Kidney tubule cell (primary cell): ENCODE measurements around the gene EMSY.
"Not testable (repeated sequence)": the region's sequence is repeated elsewhere in the genome, so short reads cannot be mapped to it uniquely, and the experiment has no call there.

Source experiments
- DNase-seq: peaks from one replicate; pipeline ENCODE4 v3.0.0-alpha.2; 2018; ENCODE audit warnings: low spot score

Gene EMSY

DNA sequence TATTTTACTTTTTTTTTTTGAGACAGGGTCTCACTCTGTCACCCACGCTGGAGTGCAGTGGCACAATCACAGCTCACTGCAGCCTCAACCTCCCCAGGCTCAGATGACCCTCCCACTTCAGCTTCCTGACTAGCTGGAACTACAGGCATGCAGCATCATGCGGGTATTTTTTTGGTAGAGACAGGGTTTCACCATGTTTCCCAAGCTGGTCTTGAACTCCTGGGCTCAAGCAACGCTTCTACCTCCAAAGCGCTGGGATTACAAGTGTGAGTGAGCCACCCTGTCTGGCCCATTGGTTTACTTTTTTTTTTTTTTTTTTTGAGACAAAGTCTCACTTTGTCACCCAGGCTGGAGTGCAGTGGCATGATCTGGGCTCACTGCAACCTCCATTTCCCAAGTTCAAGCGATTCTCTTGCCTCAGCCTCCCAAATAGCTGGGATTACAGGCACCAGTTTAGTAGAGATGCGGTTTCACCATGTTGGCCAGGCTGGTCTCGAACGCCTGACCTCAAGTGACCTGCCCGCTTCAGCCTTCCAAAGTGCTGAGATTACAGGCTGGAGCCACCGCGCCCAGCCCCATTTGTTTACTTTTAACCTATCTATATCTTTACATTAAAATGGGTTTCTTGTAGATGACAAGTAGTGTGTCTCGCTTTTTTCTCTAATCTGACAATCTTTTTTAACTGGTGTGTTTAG is 127.5 kb downstream of the EMSY start:
- DNase-seq, result not testable (repeated sequence)

DNA sequence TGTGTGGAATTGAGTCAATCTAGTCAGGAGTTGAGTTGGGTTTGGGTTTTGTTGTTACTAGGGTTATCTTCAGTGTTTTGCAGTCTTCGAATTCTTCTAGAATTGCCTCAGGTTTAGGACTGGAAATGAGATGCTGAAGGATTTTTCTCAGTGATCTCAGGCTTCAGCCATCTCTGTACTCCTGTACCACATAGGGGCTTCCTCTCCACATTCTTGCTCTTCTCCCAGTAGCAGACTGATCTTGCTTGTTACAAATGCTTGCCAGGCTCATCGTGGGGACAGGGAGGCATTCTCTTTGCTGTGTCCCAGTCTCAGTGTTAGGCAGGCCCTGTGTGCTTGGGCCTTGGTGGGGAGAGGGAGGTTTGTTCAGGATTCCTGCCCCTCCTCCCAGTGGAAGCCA is 129.6 kb downstream of the EMSY start:
- peak; percentile 69 for DNase-seq

DNA sequence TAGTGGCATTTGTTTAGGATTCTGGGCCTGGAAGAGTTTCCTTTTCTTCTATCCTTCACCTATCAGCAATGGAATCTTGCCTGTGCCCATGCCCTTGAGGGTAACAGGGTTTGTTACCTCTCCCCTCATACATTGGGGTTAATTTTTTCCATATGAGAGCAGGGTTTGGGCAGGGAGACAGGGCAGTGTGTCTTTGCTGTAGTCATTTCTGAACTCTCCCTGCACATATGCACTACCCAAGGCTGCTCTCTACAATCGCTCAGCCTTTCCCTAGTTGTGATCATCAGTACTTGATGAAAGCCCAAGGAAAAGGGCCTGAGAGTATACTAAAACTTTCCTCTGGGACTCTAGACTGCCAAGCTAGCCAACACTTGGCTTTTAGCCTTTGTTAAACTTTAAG is 130.1 kb downstream of the EMSY start:
- no peak for DNase-seq

DNA sequence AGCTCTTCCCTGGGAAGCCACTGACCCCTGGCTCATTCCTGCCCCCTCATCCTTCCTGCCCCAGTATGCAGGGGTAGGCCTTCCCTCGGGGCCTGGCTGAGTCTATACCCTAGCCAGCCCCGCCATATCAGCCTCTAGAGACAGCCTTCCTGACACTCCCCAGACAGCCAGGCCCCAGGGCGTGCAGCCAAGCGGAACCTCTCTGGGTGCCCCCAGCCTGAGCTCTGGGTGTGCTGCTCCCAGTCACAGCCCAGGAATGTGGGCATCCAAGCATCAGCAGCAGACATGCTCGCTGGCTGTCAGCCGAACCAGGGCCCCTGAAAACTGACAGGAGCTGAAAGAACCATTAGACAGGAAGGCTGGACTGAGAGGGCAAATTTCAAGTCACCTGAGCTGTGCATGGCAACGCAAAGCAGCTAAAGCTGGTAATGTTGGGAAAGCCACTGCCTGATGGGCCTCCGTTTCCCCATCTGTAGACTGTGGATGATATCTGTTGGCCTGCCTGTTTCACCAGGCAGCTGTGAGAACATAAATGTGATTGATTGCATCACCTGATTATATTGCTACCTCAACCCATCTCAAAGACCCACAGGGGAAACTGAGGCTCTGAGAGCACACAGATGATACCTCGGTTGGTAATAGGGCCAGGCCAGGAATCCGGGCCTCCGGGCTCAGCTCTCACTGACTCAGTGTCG is 132.6 kb downstream of the EMSY start:
- peak; percentile 98 for DNase-seq

DNA sequence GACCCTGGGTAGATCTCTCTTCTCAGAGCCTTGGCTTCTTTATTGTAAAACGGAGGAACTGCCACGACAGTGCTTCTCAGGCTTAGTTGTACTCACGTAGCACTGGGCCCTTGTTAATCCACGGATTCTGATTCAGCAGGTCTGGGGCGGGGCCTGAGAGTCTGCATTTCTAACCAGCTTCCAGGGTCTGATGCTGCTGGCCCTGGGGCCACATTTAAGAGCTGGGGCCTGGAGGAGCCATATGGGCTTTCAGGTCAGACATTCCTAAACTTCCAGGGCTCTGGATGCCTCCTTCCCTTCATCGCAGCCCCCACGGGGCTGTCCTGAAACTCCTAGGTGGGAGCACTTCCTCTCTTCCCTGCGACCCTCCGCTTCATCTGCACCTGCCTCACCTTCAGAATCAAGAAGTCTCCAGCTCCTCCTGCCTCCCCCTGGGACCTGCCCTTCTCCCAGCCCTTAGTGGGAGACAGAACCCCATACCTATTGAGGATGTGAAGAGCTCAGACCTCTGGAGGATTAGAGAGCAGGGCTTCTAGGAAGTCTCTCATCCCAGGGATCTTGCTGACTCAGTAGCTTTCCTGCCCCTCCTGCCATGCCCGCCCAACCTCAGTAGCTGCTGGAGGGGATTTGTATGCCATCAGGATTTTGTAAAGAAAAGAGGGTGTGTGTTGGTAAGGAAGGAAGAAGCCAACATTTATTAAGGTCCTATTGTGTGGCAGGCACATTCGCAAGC is 133.3 kb downstream of the EMSY start:
- DNase-seq, result no peak

DNA sequence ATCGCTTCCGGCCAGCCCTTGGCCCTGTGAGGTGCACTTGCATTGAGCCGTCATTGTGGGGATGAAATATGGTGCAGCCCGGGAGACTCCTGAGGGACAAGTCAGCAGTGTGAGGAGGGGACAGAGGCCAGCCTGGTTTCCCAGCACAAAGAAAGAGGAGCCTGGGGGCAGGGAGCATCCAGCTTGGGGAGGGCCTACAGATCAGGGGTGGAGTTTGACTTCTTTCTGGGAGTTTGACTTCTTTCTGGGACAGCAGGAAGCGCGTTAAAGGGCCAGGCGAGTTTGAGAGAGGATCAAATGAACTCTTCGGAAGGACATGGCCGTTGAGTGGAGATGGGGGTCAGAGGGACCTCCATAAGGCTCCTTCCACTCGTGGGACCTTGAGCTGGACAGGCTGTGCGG is 133.8 kb downstream of the EMSY start:
- no peak for DNase-seq

DNA sequence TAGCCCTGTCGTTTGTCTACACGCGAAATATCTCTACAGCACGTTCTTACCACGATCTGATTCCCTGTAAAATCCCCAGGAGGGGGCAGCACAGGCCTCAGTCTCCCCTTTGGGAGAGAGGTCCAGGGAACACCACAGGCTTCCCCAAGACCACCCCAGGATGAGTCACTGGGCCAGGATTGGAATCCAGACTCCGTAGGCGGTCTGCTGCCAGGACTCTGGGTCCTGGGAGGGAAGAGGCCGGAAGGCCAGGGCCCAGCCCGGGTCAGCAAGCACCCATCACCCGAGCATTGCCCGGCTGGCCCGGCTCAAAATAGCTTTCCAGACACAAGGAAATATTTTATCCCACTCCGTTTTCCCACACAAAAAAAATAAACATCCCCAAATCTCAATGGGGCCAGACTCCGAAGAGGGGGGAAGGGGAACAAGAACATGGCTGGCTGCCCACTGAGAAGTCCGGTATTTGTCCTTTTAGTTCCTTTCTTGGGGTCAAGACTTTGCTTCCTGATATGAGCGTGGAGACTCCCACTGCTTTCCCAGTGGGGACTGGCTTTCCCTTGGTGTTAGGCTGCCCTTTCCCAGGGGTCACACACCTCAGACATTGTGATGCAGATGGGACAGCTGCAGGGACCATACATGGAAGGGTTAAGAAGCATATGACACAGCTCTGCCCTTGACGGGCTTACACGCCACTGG is 134.4 kb downstream of the EMSY start:
- no peak for DNase-seq

DNA sequence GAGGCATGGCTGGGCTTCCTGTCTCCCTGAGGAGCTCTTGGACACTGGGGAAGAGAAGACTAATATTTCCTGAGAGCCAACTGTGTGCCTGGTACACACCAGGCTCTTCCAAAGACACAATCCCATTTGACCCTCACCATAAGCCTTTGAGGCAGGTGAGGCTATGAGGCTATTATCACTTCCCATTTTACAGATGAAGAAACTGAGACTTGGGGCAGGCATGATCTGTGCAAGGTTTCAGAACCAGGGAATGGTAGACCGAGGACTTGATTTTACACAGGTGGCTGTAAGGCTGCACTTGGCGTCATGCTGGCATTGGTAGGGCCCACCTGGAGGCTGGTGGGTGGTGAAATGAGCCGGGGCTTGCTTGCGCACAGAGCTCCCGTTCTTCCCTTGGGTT is 134.9 kb downstream of the EMSY start:
- DNase-seq, result no peak

DNA sequence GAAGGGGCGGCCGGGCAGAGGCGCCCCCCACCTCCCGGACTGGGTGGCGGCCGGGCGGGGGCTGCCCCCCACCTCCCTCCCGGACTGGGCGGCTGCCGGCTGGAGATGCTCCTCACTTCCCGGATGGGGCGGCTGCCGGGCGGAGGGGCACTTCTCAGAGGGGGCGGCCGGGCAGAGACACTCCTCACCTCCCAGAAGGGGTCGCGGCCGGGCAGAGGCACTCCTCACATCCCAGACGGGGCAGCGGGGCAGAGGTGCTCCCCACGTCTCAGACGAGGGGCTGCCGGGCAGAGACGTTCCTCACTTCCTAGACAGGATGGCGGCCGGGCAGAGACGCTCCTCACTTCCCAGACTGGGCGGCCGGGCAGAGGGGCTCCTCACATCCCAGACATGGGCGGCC is 137.7 kb downstream of the EMSY start:
- not testable (repeated sequence) for DNase-seq

DNA sequence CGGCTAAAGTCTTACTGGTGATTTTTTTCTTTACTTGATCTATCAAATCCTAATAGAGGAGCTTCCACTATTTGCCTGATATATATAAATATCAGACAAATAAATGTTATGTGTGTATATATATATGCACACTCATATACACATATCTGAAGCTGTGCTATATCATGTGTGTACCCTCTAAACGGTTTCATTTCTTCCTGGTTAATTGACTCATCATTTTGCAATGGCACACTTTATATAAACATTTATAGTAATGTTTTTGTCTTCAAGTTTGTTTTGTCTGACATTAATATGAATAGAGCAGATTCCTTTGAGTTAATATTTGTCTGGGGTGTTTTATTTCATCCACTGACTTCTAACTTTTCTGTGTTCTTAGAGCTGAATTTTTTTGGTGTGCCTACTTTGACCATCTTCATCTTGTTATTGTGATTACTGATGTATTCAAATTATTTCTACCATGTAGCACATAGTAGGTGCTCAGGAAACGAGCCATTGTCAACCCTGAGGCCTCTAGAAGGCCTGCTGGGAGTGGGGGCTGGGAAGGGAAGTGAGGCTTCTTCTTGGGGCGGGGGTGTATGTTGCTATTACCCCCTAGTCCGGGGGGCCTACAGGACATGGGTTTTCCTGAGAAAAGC is 143.1 kb downstream of the EMSY start:
- DNase-seq, result no peak

DNA sequence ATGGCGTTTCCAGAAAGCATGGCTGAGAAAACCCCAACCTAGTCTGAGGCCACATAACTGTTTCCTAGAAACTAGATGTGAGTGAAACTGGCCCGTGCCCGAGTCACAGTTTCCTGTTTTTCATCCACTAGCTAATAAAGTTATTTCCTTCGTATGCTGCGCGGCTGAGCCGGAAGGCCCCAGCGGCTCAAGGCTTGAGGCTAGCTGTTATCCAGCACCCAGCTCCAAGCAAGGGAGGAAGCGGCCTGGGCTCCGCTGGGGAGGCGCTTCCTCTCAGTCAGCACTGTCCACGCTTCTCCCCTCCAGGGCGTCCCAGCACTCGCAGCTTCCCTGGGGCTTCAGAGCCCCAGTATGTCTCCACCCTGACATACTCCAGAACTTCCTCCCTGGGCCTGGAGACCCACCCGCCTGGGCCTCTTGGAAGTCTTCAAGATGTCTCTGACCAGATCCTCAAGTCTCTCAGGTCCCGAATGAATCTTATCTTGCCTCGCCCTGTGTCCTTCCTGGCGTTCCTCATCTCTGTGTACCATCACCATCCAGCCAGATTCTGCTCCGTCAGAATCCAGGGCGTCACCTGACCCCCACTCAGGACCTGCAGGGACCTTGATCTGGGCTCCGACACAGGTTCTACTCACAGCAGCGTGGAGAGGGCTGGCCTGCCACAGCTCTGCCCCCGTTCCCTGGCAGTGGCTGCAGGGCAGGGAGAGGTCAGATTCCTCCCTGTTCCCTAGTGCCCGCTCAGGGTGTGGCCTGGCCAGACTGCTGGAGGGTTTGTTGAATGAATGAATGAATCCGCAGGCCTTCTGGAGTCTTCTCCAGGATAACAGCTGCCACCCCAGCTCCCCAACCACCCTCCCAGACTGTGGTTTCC is 143.9 kb downstream of the EMSY start:
- DNase-seq, result no peak

DNA sequence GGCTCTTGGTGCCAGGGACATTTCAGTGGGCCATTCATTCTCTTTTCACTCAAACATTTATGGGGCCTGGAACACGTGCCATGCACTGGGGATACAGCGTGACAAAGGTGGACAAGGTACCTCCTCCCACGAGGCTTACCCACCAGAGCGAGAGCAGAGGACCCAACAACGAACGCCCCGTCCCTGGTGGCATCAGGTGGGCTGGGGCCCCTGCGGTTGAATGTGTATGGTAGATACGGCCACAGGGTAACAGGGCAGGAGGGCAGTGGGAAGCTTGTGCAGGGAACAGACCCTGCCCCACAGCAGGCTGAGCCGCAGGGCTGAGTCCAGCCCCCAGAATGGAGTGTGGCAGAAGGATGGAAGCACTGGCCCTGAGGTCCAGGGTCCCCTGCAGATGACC is 144.7 kb downstream of the EMSY start:
- DNase-seq, result no peak

DNA sequence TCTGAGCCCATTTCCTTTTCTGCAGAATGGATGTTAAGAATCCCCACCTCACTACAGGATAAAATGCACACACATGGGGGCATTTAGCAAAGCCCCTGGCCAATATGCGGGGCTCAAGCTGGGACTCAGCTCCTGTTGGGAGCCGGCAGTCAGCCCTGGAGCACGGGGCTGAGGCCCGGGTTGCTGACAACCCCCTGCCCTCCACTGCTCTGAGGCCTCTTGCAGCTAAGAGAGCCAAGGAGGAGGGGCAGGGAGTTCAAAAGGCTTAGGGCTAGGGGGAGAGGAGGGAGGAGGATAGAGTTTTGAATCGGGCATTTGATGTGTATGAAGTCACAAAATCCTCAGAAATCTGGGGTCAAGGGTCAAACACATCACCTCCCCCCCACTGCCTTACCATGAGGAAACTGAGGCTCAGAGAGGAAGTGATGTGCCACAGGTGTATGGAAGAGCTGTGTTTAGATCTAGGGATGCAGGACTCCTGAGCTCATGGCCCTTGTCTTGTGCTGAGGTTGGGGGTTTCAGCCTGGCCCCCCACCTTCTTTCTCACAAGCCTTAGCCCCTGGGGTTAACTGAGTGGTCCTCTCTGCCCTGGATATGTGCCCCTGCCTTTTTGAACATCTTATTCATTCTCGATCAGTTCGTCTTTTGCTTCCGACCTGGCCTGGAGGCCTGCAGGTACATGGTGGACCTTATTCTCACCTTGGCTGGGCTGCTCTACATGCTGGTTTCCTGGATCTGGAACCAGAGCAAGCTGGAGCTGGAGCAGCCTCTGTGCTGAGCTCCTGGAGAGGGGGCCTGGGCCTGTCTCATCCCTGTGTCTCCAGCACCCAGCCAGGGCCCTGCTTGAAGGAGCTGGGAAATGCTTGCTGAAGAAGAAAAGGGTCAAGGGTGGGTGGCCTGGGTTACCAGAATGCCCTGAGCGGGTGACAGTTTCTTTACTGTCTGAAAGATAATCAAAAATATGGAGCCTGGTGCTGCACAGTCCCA is 145.4 kb downstream of the EMSY start:
- DNase-seq, result no peak

DNA sequence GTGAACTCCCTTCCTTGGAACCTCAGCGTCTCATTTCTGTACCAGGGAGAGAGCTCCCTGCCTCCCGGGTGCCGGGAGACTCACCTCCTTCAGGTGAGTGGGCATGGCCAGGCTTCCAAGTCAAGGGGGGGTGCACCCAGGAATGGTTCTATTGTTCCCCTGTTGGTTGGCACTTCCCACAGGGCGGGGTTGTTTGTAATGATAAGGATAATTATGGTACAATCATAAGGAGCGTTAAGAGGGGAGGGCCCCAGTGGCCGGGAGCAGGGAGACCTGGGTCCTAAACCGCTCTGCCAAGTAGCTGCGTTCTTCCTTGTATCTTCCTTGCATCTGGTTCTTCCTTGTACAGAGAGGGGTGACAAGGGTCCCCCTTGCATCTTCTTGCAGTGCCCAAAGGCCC is 146.6 kb downstream of the EMSY start:
- no peak for DNase-seq

DNA sequence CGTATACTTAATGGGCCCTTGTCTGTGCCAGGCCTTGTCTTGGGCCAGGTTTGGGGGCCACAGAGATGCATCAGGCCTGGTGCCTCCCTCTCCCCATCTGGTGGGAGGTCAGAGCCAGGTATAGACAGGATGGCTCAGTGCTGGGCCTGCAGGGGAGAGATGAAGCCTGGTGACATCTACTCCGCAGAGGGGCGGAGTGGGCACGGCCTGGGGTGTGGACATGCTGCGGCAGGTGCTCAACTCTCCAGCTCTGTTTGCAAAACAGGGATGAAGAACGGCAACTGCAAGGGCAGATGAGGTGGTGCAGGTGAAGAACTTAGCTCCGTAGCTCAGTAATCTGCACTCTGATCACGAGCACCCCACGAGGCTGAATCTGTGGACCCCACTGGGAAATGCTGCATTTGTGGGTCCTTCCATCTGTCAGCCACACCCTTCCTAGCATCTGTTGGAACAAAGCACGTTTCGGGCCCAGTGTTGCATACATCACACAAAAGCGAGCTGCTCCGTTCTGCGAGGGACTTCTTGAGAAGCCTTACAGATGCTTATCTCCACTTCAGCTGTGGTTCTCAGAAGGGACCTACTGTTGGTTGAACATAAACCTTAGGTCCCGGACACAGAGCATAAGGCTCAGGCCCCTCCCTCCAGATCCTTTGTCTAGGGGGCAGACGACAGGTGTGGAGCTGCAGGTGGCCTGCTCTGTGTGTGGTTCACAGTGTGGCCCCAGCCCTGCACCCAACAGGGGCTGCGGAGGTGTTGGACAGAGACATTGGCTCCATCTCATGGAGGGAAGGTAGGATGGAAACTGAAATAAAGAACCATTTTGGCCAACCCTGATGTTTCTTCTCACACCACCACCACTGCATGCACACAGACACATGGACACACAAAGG is 147.5 kb downstream of the EMSY start:
- DNase-seq, result no peak

DNA sequence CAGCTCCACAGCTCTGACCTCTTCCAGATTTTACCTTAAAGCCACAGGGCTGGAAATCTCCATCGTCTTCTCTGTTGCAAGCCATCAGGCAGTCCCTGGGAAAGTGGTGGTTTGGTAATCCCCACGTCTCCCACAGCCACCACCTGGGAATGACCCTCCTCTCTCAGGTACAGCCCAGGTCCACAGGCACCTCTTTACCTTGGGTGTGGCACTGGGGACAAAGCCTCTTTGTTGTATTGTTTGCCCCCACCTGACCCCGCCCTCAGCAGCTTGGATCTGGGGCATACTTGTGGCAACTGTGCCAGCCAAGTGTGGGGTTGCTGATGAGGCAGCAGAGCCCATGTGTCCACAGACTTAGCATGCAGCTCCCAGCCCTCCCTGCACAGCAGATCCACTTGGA is 148.1 kb downstream of the EMSY start:
- DNase-seq, result no peak

DNA sequence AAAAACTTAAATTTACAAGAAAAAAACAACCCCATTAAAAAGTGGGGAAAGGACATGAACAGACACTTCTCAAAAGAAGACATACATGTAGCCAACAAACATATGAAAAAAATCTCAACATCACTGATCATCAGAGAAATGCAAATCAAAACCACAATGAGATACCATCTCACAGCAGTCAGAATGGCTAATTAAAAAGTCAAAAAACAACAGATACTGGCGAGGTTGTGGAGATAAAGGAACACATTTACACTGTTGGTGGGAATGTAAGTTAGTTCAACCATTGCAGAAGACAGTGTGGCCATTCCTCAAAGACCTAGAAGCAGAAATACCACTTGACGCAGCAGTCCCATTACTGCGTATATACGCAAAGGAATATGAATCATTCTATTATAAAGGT is 150.3 kb downstream of the EMSY start:
- not testable (repeated sequence) for DNase-seq

DNA sequence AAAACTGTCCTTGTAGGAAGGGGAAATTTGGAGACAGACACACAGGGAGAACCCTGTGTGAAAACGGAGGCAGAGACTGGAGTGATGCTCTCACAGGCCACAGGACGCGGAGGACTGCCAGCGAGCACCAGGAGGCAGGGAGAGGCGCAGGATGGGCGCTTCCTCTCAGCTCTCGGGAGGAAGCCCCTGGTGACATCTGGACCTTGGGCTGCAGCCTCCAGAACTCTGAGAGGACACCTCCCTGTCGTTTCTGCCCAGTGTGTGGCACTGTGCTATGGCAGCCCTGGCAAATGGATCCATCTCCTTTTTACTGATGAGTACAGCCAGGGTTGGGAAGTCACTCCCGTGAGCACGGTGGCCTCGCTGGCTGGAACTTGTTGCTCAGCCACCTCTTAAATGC is 151.8 kb downstream of the EMSY start:
- DNase-seq, result no peak
